Measurements from ENCODE around the gene FKRP. TPM values are rescaled to one million over a fixed set of nuclear protein-coding genes. Genes with fewer than 3 reads are reported as not detected.

FKRP gene
- polyA plus RNA-seq, 2 of the 4 experiments (the other 2 are of a cell fraction) = 14.7 to 18.8 TPM

DNA sequence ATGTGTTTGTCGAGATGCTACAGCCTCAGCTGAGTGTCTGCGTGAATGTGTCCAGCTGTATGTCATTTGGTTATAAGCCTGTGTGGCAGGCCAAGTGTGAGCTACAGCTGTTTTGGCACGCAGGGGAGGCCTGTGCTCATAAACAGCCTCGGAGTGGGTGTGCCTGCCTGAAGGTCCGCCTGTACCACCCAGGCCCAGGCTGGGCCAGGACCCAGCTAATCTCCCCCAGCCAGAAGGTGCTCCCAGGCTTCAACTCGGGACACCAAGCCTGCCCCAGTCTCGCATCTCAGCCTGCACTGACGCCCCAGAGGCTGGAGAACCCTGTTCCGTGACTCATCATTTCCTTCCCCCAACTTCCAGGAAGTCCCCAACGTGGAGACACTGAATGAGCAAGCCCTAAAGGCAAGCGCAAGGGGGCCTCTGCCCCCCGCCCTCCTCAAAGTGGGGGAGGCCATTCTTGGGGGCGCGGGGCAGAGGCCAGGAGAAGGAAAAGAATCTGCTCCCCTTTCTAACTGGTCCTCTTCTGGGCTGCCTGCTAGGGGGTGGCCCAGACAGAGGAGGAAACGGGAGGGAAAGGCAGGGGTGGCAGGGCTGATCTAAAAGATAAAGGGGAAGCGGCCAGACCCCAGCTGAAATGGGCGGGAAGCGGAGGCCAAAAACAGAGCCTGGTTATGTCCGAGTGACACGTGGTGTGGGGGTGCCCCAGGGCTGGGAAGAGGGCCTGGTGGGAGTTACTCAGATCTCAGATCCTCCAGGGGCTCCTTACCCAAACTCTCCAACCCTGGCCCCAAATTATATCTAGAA is 40.6 kb downstream of the FKRP start (continued):
- TF ChIP-seq BHLHE40 (IDR thresholded peaks at IDR 0.05; ENCODE audit: low read depth, low read length) (peak; percentile 57), REST (IDR thresholded peaks at IDR 0.05) (no peak), PHF8 (IDR thresholded peaks at IDR 0.05; ENCODE audit: borderline replicate concordance, low read depth) (no peak), MYC (IDR thresholded peaks at IDR 0.05; ENCODE audit: borderline replicate concordance, low read length) (peak; percentile 86), NFE2L2 (conservative IDR thresholded peaks at IDR 0.05; ENCODE audit: low read length) (peak; percentile 86), TP53 (CRISPR knock-in tag; IDR thresholded peaks at IDR 0.05) (0 out of 2 replicates have a peak, but pooled peaks have one; percentile 10), KDM5A (IDR thresholded peaks at IDR 0.05) (no peak), RARB (CRISPR knock-in tag; IDR thresholded peaks at IDR 0.05) (peak; percentile 68; the same call in 1 of the 2 replicates), TFCP2L1 (CRISPR knock-in tag; IDR thresholded peaks at IDR 0.05) (peak; percentile 90), JUNB (IDR thresholded peaks at IDR 0.05) (0 out of 2 replicates have a peak, but pooled peaks have one; percentile 40), KDM1A (IDR thresholded peaks at IDR 0.05; ENCODE audit: low read depth) (no peak), ZFP36 (IDR thresholded peaks at IDR 0.05; ENCODE audit: borderline replicate concordance, partially characterized antibody) (no peak), MAFK (IDR thresholded peaks at IDR 0.05; ENCODE audit: partially characterized antibody) (peak; percentile 95), RAD21 (conservative IDR thresholded peaks at IDR 0.05 in 1 of 2, IDR thresholded peaks at IDR 0.05 in 1 of 2) (0 out of 5 replicates have a peak, but pooled peaks of 1 of the 2 experiments have one; percentile 4)

DNA sequence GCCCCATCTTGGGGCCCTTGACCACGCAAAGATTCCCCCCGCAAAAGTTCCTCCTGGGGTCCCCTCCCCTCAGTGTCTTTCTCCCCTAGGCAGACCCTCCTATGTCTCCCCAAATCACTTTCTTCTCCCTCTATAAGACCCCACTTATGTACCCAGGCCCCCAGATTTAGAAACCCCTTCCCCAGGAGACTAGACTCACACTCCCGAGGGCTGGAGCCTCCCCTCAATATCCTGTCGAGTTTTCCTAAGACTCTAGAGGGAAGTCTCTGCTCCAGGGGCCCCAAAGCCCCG is 41.1 kb downstream of the FKRP start:
- H3K4me3 ChIP-seq = peak overlapping the region; percentile 66
- POLR2A ChIA-PET = interaction anchor here (1.1 to 3.5 kb wide), 5 partner anchors 10 to 54 kb away, joined by 3 to 78 read pairs (median 24); no protein-coding TSS in a partner anchor

GRCh38 chr19:46787331-46788261 is 41.7 kb downstream of the FKRP start:
- ATAC-seq (peak; percentile 16 to 46), FAIRE-seq (no peak), DNase-seq (ENCODE audit: low read depth in 1 of 2, low spot score in 1 of 2) (peak; percentile 79 to 86)
- H3K9me3 ChIP-seq = no peaks in the 10 kb centered on the region
- under 1% methylated on average over 49 of the region's 80 CpGs for WGBS (ENCODE audit: missing lambda C conversion rate)
- peak overlapping the region; percentile 96 to 97 for H3K27ac ChIP-seq
- H3K4me3 ChIP-seq = peak overlapping the region; percentile 66
- H3K4me2 ChIP-seq = peak overlapping the region; percentile 88
- ChIA-PET CTCF (interaction anchor here (0.6 to 13.9 kb wide), 14 partner anchors 10 to 204 kb away, joined by 3 to 159 read pairs (median 8); no protein-coding TSS in a partner anchor), POLR2A (interaction anchor here (0.7 to 3.5 kb wide), 20 partner anchors 8 to 326 kb away, joined by 3 to 78 read pairs (median 4); partner anchors contain the start of gene ZC3H4)
- H3K4me1 ChIP-seq = peaks cover 40% of the 10 kb centered on the region
- TF ChIP-seq NFE2L2 (conservative IDR thresholded peaks at IDR 0.05; ENCODE audit: low read length) (no peak), PHF8 (IDR thresholded peaks at IDR 0.05; ENCODE audit: borderline replicate concordance, low read depth) (peak; percentile 9; the same call in 1 of the 2 replicates), HEYL (CRISPR knock-in tag; IDR thresholded peaks at IDR 0.05) (no peak), RAD21 (conservative IDR thresholded peaks at IDR 0.05 in 1 of 2, IDR thresholded peaks at IDR 0.05 in 1 of 2) (no peak), TFCP2L1 (CRISPR knock-in tag; IDR thresholded peaks at IDR 0.05) (0 out of 2 replicates have a peak, but pooled peaks have one; percentile 6), GATA3 (IDR thresholded peaks at IDR 0.05; ENCODE audit: borderline replicate concordance) (no peak; the same call in 1 of the 2 replicates), EHF (CRISPR knock-in tag; IDR thresholded peaks at IDR 0.05) (no peak)
- TF ChIP-seq, protein P1, sequence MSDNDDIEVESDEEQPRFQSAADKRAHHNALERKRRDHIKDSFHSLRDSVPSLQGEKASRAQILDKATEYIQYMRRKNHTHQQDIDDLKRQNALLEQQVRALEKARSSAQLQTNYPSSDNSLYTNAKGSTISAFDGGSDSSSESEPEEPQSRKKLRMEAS (IDR thresholded peaks at IDR 0.05) = peak; percentile 84
- TF ChIP-seq, protein P2, sequence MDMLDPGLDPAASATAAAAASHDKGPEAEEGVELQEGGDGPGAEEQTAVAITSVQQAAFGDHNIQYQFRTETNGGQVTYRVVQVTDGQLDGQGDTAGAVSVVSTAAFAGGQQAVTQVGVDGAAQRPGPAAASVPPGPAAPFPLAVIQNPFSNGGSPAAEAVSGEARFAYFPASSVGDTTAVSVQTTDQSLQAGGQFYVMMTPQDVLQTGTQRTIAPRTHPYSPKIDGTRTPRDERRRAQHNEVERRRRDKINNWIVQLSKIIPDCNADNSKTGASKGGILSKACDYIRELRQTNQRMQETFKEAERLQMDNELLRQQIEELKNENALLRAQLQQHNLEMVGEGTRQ (IDR thresholded peaks at IDR 0.05) = peak; percentile 85
- TF ChIP-seq, protein P3, sequence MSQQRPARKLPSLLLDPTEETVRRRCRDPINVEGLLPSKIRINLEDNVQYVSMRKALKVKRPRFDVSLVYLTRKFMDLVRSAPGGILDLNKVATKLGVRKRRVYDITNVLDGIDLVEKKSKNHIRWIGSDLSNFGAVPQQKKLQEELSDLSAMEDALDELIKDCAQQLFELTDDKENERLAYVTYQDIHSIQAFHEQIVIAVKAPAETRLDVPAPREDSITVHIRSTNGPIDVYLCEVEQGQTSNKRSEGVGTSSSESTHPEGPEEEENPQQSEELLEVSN (IDR thresholded peaks at IDR 0.05; ENCODE audit: borderline replicate concordance, low read depth) = peak; percentile 43; the same call in 1 of the 2 replicates

More for the DNA sequence above, 41.1 kb downstream of the FKRP start:
- WGBS (ENCODE audit: missing lambda C conversion rate) = 2% methylated on average over 5 of the region's 5 CpGs
- ATAC-seq = no peak
- Histone ChIP-seq H3K4me1 (peaks cover 40% of the 10 kb centered on the region), H3K4me2 (peak overlapping the region; percentile 88), H3K9me3 (no peaks in the 10 kb centered on the region), H3K27ac (peak overlapping the region; percentile 96 to 97)
- no peak for DNase-seq (ENCODE audit: low read depth in 1 of 2, low spot score in 1 of 2)
- CTCF ChIA-PET = interaction anchor here (0.6 to 13.9 kb wide), 9 partner anchors 10 to 130 kb away, joined by 5 to 159 read pairs (median 21); no protein-coding TSS in a partner anchor
- no peak for FAIRE-seq
- TF ChIP-seq CHD2 (IDR thresholded peaks at IDR 0.05; ENCODE audit: low read length, partially characterized antibody) (peak; percentile 20), FOXS1 (CRISPR knock-in tag; IDR thresholded peaks at IDR 0.05) (0 out of 2 replicates have a peak, but pooled peaks have one; percentile 43), HOXB5 (CRISPR knock-in tag; IDR thresholded peaks at IDR 0.05) (no peak; the same call in 1 of the 2 replicates)

Measured in A549 (cell line).